ENCODE data around the gene SLC25A33.

DNA sequence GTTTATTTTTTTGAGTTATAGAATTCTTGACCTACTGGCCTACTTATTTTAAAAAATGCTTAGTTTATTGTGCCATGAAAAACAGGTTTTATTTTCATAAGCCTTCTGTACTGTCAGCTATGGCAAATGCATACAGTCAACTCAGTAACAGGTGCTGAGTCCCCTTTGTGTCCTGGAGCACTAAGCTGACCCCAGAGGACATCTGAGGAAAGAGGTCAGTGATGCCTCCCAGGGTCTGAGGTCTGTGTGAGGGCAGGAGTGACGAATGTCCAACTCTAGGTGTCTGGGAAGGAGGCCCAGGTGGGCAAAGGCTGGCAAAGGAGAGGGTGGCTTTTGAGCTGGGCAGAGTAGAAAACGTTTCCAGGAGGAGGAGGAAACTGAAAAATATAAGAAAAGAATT, 41.7 kb downstream of the SLC25A33 start:
- TF ChIP-seq POLR2AphosphoS5 (IDR thresholded peaks at IDR 0.05; ENCODE audit: low read depth) (no peak), CTCF (IDR thresholded peaks at IDR 0.05; ENCODE audit: insufficient read depth, low read length) (no peak), GABPA (IDR thresholded peaks at IDR 0.05; ENCODE audit: low read depth) (no peak), REST (IDR thresholded peaks at IDR 0.05; ENCODE audit: insufficient replicate concordance, low read depth) (no peak), SPI1 (IDR thresholded peaks at IDR 0.05; ENCODE audit: borderline replicate concordance, low read depth) (no peak)
